ENCODE results near the gene ATP6V0A4.
"Not testable (repeated sequence)": the region's sequence is repeated elsewhere in the genome, so short reads cannot be mapped to it uniquely, and the experiment has no call there.

Gene ATP6V0A4

GRCh38 chr7:138801256-138801655 lies 3.3 kb upstream of the ATP6V0A4 start:
- DNase-seq, result no peak

GRCh38 chr7:138799336-138800000 lies 1.5 kb upstream of the ATP6V0A4 start:
- DNase-seq, result no peak

GRCh38 chr7:138798836-138799235 lies 840 bp upstream of the ATP6V0A4 start:
- DNase-seq, result no peak

GRCh38 chr7:138797046-138797445 lies 950 bp downstream of the ATP6V0A4 start:
- not testable (repeated sequence) for DNase-seq

- DNase-seq, result no peak
These were observed 1.9 kb downstream of the ATP6V0A4 start for GRCh38 chr7:138796038-138796615.

- DNase-seq, result no peak
These were observed 12.2 kb downstream of the ATP6V0A4 start for GRCh38 chr7:138785587-138786437.

- no peak for DNase-seq
These were observed 13.3 kb downstream of the ATP6V0A4 start for GRCh38 chr7:138784692-138785091.

GRCh38 chr7:138781004-138781403 lies 17.0 kb downstream of the ATP6V0A4 start:
- no peak for DNase-seq

GRCh38 chr7:138776166-138776833 lies 21.7 kb downstream of the ATP6V0A4 start:
- DNase-seq, result no peak

GRCh38 chr7:138773817-138774216 lies 24.2 kb downstream of the ATP6V0A4 start:
- no peak for DNase-seq

- DNase-seq, result no peak
These were observed 24.8 kb downstream of the ATP6V0A4 start for GRCh38 chr7:138773176-138773575.

GRCh38 chr7:138770904-138771303 lies 27.1 kb downstream of the ATP6V0A4 start:
- DNase-seq, result no peak

- DNase-seq, result no peak
These were observed 29.8 kb downstream of the ATP6V0A4 start for GRCh38 chr7:138768241-138768640.

- DNase-seq, result no peak
These were observed 41.3 kb downstream of the ATP6V0A4 start for GRCh38 chr7:138756591-138757242.

GRCh38 chr7:138755842-138756590 lies 42.0 kb downstream of the ATP6V0A4 start:
- no peak for DNase-seq

- no peak for DNase-seq
These were observed 42.7 kb downstream of the ATP6V0A4 start for GRCh38 chr7:138755331-138755747.

GRCh38 chr7:138753610-138754009 lies 44.4 kb downstream of the ATP6V0A4 start:
- DNase-seq, result no peak

- no peak for DNase-seq
These were observed 44.9 kb downstream of the ATP6V0A4 start for GRCh38 chr7:138753150-138753518.

- no peak for DNase-seq
These were observed 45.4 kb downstream of the ATP6V0A4 start for GRCh38 chr7:138752518-138753149.

- DNase-seq, result no peak
These were observed 47.0 kb downstream of the ATP6V0A4 start for GRCh38 chr7:138750901-138751464.

- no peak for DNase-seq
These were observed 47.5 kb downstream of the ATP6V0A4 start for GRCh38 chr7:138750473-138750872.

All from cortex of kidney (tissue), 1 donor.